Superior temporal gyrus (tissue), 1 donor: ENCODE results near the gene GMPPA.

Experiments
- DNase-seq: peaks from one replicate; pipeline ENCODE4 v3.0.0-alpha.2; 2016; ENCODE audit errors: extremely low spot score

Gene GMPPA

DNA sequence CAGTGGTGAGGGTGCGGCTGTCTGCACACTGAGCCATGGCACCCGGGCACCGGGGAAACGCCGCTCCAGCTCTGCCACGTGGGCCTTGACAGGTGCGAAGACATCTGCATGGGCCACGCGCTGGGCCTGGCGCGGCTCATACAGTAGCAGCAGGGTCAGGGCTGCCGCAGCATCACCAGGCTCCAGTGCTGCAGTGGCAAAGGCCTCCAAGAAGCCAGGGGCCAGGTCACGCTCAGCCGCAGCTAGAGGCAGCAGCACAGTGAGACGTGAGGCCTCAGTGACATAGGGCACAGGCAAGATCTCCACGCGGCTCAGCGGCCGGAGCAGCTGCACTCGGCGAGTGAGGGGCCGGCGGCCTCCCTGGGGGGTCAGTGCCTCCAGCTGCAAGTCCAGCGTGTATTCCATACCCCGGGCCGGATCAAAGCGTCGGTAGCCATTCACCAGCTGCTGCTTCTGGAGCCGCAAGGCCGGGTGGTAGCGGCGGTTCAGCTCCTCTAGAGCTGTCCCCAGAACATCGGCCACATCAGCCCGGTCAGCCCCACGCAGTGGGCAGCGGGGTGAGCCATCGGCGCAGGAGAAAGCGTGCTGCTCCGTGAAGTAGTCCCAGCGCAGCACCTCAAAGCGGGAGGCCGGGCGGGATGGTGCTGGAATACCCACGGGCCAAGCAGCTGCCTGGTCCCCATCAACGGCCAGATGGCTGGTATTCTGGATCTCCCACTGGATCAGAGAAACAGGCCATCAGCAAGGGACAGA is 41.4 kb downstream of the GMPPA start:
- no peak for DNase-seq

DNA sequence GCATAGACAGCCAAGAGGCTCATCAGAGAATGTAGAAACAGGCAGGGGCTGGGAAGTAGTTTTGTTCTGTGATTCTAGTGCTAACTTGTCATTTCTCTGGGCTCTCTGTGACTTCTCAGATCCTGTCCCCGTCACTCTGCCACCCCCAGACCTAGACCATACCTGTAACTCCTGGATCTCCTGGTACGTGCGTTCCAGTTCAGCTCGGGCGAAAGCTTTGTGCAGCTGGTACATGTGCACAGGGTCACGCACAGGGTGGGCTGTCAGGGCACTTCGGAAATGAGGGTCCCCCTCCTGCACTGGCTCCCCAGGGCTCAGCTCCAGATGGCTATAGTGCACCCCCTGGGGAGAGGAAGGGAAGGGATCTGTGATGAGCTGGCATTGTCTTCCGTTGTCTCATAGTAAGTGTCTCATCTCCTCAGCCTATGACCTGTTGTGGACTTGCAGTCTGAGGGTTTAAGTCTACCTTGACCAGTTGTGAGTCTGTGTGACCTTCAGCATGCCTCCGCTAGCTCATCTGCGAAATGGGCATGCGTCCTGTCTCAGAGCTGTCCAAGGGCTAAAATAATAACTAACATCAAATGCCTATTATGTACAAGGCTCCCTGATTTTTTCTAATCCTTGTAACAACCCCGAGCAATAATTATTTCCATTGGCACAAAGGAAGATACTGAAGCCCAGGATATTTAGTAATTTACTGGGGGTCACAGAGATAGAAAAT is 42.3 kb downstream of the GMPPA start:
- DNase-seq: no peak

DNA sequence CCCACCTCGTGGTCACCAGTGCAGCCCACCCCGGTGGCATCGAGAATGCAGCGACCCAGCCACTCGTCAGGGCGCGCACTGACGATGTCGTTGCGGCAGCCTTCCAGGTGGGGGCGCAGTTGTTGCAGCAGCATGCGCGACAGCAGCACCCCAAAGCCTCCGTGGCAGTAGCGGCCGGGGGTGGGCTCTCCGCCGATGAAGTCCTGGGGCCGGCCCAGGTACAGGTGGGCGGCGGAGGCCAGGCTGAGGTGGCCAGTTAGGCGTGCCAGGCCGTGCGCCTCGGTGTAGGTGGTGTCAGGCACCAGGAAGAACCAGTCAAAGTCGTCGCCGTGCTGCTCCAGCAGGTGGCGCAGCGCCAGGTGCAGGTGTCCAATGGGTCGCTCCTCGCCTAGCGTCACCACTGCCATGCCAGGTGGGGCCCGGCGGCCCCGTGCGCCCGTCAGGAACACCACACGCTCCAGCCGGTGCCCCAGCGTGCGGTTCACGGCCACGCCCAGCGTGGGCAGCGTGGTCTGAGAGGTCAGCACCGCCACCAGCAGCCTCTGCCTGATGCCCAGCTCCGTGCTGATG is 43.0 kb downstream of the GMPPA start:
- peak; percentile 75 for DNase-seq

DNA sequence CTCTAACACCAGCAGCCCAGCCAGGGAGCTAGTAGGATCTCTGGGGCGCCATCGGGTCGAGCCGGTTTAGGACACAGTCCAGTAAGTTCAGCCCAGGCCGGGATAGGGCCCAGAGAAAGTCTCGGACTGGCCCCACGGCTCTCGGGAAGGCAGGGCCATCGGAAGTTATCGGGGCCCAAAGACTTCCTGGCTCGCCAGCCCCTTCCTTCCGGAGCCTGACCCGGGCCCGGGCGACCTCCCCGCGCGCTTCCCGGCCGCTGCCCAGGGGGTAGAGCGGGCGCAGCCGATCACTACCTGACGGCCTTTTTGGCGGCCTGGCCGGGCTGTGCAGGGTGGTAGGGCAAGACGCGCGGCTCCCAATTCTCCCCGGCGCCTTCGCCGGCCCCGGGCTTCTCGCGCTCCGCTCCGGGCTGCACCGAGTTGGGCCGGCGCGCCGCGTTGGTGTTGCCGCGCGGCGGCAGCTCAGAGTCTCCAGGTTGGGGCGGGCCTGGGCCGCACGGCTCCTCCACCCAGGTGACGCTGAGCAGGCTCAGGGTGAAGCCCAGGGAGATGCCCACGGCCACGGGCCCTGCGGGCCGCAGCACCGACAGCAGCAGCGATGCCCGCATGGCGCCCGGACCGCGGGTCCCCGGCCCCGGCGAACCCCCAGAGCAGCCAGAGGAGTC is 44.4 kb downstream of the GMPPA start:
- no peak for DNase-seq

DNA sequence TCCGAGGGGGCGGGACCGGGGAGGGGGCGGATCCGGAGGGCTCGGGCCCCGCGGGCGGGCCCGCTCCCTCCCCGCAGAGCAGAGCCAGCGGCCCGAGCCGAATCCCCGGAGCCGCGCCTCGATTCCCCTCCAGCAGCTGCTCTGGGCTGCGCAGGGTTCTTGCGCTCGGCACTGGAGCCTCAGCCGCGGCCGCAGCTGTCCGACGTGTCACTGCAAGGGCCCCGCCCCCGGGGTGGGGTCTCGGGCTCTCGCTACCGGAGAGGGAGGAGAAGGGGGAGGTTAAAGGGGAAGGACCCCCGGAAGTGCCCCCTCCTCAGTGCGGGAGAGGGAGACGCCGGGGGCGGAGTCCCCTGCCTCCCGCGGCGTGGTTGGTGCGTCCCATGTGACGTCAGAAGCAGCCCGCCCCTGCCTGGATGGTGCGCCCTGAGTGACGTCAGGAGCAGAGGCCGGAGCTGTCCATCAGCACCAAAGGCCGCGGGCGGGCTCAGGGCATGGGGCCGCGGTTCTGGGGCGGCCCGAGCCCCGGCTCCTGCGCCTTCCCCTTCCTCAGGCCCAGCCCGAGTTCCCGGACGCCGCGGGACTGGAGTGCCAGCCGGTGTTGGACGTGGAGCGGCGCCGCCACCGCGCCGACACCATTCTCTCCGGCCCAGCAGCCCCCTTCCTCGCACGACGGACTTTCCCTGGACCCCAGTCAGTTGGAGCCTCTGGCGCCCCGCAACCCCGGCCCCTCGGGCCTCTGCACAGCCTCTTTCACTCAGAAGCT is 45.1 kb downstream of the GMPPA start, which contains the start of the genes CHPF and TMEM198:
CHPF (minus strand) TSS at position 214 of the 763 bp plus-strand sequence. CDS start 271 bp downstream, outside the sequence.
TMEM198 (plus strand) TSS at position 433 of the 763 bp plus-strand sequence. CDS start 700 bp downstream, outside the sequence.
- peak; percentile 98 for DNase-seq

DNA sequence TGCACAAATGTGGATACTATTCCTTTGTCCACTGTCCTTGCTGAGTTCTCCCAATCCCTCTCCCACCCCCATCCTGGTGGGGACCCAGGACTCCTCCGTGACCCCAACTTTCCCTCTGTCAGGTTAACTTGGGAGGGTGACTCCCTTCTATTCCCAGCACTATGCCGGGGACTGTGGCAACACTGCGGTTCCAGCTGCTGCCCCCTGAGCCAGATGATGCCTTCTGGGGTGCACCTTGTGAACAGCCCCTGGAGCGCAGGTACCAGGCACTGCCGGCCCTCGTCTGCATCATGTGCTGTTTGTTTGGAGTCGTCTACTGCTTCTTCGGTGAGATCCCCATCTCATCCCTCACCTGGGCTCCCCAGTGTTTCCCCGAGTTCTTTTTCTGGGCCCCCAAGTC is 45.9 kb downstream of the GMPPA start:
- no peak for DNase-seq

DNA sequence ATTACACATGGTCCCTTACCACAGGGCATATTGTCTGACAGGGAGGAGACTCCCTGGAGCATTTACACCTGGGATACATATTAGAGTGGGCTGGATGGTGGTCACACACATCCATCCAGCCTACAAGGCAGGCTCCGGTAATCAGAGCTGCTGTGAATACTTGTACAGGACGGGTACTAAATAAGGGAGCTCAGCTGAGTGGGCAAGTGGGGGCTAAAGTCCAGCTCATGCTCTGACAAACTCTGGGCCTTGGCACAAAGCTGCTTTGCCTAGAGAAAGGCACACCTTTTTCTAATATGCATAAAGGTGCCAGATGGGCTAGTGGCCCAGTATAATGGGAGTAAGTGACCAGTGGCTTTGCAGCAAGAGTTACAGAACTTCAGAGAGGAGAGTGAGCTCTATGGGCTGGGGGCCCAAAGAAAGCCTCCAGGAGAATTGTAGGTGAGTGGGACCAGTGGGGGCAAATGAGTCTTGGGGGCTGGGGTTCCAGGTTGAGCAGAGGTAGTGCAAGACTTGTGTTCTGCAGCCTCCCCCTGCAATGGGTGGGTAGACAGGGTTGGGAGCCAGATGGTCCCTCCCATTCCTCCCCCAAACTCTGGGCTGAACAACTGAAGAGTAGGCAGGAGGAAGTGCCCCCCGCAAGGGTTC is 46.7 kb downstream of the GMPPA start:
- no peak for DNase-seq

DNA sequence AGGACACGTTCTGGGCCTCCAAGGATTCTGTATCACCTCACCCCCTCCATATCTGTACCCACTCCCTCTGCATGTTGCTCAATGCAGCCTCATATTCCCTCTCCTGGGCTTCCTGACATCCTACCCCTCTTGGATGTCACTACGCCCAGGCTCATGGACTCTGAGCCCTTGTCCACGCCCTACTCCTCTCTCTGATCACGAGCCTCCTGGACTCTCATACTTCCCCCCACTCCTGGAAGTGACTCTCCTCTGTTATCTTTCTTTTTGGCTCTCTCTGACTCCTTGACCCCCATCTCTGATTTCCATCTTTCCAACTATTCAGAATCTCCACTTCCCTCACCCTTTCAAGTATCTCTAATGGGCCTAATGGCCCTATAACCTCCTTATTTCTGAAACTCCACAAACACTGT is 47.3 kb downstream of the GMPPA start:
- DNase-seq: no peak

DNA sequence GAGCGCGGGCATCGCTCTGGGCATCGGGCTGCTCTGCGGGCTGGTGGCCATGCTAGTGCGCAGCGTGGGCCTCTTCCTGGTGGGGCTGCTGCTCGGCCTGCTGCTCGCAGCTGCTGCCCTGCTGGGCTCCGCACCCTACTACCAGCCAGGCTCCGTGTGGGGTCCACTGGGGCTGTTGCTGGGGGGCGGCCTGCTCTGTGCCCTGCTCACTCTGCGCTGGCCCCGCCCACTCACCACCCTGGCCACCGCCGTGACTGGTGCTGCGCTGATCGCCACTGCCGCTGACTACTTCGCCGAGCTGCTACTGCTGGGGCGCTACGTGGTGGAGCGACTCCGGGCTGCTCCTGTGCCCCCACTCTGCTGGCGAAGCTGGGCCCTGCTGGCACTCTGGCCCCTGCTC is 48.9 kb downstream of the GMPPA start:
- no peak for DNase-seq

DNA sequence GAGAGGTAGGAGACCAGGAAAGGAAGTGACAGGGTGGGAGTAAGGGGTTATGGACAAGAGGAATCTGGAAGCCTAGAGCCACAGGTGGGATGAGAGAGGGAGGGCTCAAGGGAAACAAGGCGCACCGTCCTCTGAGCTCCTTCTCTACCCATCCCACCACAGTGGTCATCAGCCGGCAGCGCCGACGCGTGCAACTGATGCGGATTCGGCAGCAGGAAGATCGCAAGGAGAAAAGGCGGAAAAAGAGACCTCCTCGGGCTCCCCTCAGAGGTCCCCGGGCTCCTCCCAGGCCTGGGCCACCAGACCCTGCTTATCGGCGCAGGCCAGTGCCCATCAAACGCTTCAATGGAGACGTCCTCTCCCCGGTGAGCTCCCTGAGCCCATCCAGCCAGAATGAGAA is 50.3 kb downstream of the GMPPA start:
- DNase-seq: no peak

DNA sequence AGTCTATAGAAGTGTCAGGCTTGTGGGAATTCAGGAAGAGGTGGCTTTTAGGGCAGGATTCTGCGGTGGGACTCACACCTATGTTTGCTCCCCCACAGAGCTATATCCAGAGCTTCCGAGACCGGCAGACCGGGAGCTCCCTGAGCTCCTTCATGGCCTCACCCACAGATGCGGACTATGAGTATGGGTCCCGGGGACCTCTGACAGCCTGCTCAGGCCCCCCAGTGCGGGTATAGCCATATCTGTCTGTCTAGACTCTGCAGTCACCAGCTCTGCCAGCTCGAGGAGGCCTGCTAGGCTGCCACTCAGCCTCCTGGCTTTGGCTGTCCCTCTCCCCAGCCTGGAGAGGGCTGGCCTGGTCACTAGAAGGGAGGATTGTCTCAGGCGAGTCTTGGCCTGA is 50.9 kb downstream of the GMPPA start:
- DNase-seq: no peak

DNA sequence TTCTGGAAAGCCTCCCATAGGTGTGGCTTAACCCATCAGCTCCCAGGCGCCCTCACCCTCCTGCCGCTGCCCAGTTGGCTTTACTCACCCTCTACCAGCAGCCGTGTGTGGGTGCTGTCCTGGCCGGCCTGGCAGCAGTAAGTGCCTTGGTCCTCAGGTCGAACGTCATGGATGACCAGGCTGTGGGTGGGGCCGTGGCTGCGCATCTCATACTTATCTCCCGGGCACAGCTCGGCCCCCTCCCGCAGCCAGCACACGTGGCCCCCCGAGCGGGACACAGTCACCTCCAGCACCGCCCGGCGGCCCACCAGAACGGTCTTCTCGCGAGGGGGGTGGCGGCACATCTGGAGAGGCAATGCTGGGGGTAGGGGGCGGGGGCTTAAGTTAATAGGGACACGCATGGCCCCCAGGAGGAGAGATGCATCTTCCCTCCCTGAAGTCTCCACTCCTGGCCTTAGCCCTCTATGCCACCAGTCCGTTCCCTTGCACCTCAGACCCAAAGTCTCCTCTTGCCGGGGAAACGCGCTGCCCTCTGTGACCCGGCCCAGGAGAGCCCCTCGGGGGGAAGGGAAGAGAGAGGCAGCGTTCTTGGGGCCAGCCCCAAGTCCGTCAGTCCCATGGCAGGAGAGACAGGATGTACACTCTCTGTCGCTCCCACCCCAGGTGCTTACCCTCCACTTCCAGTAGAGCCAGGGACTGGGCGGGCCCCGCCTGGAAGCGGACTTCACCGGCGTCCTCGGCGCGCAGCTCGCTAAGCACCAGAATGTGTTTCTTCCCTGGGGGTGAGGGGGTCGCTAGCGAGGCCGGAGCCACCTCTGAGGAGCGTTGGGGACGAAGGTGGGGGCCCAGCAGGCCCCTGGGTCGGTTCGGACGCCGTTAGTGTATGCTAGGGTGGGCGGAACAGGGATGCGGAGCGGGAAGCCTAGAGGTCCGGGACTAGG is 53.0 kb downstream of the GMPPA start:
- no peak for DNase-seq

DNA sequence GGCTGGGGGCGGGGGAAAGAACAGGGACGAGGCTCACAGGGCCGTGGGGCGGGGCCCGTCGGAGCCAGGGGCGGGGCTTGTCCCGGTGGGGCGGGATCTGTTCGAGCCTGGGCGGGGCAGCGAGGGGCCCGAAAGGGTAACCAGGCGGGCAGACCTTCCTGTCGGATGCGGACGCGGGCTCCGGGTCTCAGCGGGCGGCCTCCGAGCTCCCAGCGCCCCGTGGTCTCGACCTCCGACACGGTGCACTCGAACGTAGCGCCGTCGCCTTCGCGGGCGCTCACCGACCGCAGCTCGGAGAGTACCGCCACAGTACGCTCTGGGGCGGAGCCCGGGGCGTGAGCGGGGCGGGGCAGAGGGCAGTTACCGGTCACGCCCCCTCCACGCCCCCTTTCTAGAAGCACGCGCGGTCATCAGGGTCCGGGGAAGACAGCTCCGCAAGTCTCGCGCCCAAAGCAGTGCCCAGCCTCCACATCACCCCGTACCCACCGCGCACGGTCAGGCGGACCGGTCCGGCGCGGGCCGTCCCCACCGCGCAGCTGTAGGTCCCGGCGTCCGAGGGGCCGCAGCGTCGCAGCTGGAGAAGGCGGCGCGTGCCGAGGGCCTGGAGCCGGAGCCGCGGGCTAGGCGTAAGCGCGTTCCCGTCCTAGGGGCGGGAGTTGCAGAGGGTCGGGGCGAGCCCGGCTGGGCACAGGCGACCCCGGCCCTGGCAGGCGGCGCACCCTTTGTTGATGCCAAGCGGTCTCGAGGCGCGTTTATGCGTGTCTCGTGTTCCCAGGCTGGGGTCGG is 53.9 kb downstream of the GMPPA start:
- DNase-seq: peak; percentile 81

DNA sequence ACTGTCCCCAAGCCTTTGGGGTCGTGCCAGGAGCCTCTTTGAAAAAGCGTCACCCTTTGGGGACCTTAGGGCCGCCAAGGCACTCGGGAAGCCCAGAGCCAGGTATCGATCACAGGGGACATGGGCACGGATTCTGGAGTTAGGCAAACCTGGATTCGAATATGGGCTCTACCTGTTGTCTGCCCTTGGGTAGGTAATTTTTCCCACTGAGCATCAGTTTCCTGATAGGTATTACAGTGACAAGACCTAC is 54.4 kb downstream of the GMPPA start:
- DNase-seq: no peak

DNA sequence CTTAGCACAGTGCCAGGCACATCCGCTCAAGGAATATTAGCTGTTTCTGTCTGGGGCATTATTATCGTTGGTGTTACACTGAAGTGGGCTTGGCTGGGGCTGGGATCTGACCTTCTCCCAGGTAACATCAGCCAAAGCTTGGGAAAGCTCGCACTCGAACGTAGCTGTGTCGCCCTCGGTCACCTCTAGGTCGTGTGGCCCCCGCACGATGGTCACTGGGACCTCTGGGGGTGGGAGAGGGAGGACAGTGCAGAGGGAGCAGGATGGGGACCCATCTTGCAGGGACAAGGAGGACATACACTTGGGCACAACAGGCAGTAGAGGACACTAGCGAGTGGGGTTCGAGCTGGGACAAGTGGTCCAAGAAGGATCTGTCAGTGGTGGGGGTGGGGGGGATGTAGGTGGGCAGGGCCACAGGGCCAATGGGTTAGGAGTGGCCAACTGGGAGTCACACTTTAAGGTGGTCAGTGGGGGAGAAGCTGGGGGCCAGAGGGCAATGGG is 54.8 kb downstream of the GMPPA start:
- DNase-seq: no peak

DNA sequence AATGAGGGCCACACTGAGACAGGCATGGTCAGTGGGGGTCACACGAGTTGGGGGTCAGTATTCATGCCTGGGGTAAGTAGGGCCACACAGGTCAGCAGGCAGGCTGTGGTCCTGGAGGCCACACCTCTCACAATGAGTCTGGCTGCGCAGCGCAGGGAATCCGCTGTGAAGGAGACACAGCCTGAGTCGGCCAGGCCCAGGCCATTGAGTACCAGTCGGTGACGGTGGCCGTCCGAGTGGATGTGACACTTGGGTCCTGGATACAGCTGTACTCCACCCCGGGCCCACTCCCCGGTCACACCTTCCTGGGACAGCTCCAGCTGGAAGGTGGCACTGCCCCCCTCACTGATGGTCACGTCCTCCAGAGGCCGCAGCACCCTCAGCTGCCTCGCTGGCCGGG is 55.7 kb downstream of the GMPPA start:
- no peak for DNase-seq

DNA sequence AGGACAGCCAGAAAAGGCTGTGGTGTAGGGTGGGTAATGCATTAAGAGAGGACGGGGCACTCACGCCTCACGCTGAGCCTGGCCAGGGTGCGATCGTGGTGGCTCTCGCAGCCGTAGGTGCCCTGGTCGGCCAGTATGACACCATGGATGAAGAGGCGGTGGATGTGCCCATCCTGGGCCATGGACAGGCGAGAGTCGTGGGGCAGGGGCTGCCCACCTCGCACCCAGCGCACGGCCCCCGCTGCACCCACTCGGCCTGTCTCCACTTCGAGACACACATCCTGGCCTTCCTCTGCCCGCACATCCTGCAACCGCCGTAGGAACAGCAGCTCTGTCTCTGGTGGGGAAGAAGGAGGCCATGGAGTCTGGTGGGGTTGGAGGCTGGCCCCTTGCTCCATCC is 57.3 kb downstream of the GMPPA start:
- DNase-seq: no peak

DNA sequence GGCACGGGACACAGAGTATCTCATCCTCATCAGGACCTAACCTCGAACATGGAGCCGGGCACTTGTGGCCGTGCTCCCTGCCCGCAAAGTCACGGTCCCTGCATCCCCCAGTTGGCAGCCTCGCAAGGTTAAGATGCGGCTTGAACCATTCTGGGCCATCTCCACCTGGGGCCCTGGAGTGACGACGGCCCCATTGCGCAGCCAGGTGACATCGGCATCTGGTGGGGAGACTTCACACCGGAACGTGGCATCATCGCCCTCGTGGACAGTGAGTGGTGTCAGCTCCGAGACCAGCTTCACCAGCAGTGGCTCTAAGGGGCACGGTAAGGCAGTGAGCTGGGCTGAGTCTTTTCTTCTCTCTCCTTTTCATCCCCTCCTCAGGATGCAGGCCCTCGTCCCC is 57.7 kb downstream of the GMPPA start:
- DNase-seq: no peak
